ENCODE results near the gene MLXIPL.

DNA sequence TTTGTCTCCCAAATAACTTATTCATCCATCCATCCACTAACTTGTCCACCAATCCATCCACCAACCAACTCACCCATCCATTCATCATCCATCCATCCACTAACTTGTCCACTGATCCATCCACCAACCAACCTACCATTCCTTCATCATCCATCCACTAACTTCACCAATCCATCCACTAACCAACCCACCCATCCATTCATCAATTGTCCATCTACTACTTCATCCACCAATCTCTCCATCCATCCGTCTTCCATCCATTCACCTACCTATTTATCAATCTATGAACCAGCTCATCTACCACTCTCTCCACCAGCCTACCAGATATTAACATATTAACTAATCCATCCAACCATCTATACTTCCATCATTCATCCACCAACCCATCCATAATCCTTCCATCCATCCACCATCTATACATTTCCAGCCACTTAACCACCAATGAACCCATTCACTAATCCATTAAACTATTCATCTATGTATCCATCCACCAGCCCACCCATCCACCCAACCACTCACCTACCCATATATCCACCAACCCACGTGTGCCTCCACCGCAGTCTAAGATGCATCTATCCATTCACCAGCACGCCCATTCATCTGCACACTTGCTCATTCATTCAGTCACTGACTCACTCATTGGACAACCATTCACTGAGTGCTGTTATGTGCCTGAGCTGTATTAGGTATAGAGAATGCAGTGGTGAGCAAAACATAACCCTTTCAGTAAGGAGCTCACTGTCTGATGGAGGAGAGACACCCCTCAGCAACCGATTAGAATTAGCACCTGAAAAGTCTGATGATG is 26.1 kb downstream of the MLXIPL start:
- no peak for TF ChIP-seq TCF12 (IDR thresholded peaks at IDR 0.05; ENCODE audit: low read depth, low read length)
- no peak for TF ChIP-seq ZNF274 (IDR thresholded peaks at IDR 0.05; ENCODE audit: borderline replicate concordance, extremely low read depth, low read length)
- TF ChIP-seq SRF (IDR thresholded peaks at IDR 0.05; ENCODE audit: low read depth, low read length): no peak
- TF ChIP-seq, protein P1, sequence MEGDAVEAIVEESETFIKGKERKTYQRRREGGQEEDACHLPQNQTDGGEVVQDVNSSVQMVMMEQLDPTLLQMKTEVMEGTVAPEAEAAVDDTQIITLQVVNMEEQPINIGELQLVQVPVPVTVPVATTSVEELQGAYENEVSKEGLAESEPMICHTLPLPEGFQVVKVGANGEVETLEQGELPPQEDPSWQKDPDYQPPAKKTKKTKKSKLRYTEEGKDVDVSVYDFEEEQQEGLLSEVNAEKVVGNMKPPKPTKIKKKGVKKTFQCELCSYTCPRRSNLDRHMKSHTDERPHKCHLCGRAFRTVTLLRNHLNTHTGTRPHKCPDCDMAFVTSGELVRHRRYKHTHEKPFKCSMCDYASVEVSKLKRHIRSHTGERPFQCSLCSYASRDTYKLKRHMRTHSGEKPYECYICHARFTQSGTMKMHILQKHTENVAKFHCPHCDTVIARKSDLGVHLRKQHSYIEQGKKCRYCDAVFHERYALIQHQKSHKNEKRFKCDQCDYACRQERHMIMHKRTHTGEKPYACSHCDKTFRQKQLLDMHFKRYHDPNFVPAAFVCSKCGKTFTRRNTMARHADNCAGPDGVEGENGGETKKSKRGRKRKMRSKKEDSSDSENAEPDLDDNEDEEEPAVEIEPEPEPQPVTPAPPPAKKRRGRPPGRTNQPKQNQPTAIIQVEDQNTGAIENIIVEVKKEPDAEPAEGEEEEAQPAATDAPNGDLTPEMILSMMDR (IDR thresholded peaks at IDR 0.05; ENCODE audit: control extremely low read depth in 1 of 3, insufficient read depth in 1 of 3, low read depth in 1 of 3, low read length in 3 of 3): no peak
- TF ChIP-seq CHD2 (IDR thresholded peaks at IDR 0.05; ENCODE audit: low read length): no peak
- no peak for TF ChIP-seq CREB1 (IDR thresholded peaks at IDR 0.05)
- no peak for TF ChIP-seq SP1 (IDR thresholded peaks at IDR 0.05; ENCODE audit: low read depth, low read length)
- TF ChIP-seq, protein P2, sequence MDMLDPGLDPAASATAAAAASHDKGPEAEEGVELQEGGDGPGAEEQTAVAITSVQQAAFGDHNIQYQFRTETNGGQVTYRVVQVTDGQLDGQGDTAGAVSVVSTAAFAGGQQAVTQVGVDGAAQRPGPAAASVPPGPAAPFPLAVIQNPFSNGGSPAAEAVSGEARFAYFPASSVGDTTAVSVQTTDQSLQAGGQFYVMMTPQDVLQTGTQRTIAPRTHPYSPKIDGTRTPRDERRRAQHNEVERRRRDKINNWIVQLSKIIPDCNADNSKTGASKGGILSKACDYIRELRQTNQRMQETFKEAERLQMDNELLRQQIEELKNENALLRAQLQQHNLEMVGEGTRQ (IDR thresholded peaks at IDR 0.05; ENCODE audit: low read length): no peak
- TF ChIP-seq TBP (IDR thresholded peaks at IDR 0.05; ENCODE audit: low read depth, low read length): no peak
- TF ChIP-seq POLR2A (IDR thresholded peaks at IDR 0.05; ENCODE audit: control extremely low read depth in 1 of 2, low read depth in 2 of 2, low read length in 2 of 2): no peak
